Lower leg skin (tissue), 3 donors: ENCODE results near the gene SSH2.

Experiments
- POLR2A ChIP-seq, 2 donors: fragments of 450-650 bp; IDR thresholded peaks; one replicate each; pipeline ENCODE4 v1.6.1; 2016 to 2017; ENCODE audit warnings: antibody characterized with exemption in 2 of 2, mild to moderate bottlenecking in 1 of 2, moderate library complexity in 1 of 2
- TF ChIP-seq, protein P1 (sequence below), 3 donors: fragments of 450-650 bp; IDR thresholded peaks; one replicate each; pipeline ENCODE4 v1.5.1; 2016; ENCODE audit warnings: antibody characterized with exemption in 3 of 3, mild to moderate bottlenecking in 3 of 3, moderate library complexity in 2 of 3

DNA sequence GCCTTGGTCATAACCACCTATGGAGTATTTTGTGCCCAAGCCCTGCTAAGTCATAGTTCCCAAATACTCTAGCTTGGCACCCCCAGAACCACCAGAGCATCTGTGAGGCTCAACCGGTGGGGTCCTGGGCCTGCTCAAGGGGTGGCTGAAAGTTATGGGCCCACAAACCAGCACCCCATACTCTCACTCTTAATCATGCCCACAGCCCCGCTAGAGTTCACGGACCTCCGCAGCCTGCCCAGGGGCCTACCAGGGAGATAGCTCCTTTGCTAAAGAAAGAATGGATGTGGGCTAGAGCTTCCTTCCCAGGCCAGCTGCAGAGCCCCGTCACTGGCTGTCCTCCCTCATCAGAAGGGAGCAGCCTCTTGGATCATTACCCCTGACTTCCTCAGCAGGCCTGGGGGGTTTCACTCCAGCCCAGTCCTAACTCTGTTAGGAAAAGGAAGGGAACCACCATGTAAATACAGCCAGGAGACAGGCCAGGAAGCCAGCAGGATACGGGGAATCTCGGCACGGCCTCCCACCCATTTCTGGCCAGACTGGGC, 341.9 kb downstream of the SSH2 start:
- TF ChIP-seq, protein P1, sequence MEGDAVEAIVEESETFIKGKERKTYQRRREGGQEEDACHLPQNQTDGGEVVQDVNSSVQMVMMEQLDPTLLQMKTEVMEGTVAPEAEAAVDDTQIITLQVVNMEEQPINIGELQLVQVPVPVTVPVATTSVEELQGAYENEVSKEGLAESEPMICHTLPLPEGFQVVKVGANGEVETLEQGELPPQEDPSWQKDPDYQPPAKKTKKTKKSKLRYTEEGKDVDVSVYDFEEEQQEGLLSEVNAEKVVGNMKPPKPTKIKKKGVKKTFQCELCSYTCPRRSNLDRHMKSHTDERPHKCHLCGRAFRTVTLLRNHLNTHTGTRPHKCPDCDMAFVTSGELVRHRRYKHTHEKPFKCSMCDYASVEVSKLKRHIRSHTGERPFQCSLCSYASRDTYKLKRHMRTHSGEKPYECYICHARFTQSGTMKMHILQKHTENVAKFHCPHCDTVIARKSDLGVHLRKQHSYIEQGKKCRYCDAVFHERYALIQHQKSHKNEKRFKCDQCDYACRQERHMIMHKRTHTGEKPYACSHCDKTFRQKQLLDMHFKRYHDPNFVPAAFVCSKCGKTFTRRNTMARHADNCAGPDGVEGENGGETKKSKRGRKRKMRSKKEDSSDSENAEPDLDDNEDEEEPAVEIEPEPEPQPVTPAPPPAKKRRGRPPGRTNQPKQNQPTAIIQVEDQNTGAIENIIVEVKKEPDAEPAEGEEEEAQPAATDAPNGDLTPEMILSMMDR (IDR thresholded peaks at IDR 0.05): no peak
- no peak for TF ChIP-seq POLR2A (IDR thresholded peaks at IDR 0.05)
